Activated CD4-positive, alpha-beta T cell treated with anti-CD3 and anti-CD28 coated beads, Interleukin-2, amount 10 ng/mL, durations not matched to agents 7 days and 5 days (primary cell): Measurements from ENCODE around the gene TAOK2. TPM values are rescaled to one million over a fixed set of nuclear protein-coding genes. Genes with fewer than 3 reads are reported as not detected.

ENCODE experiments used
- total RNA-seq, 2 experiments: library from RNA; stranded (reverse); gene quantifications; one replicate each; pipeline ENCODE4 v1.2.3, GENCODE V29; 2021

The TAOK2 gene
- total RNA-seq, 2 experiments from 2014 or later: 47.7 to 48.8 TPM

Other genes with a start within 250 kb of the TAOK2 start
- gene C16orf54, start 227.9 kb upstream of the TAOK2 start, total RNA-seq: 10 to 100 TPM; 88.3 to 92.3 TPM
- not detected for gene ZG16, start 195.6 kb upstream of the TAOK2 start, total RNA-seq
- gene KIF22, start 183.1 kb upstream of the TAOK2 start, total RNA-seq: 100 to 1,000 TPM; 244 to 253 TPM
- 100 to 1,000 TPM; 528 to 590 TPM for gene MAZ, start 167.3 kb upstream of the TAOK2 start, total RNA-seq
- 1 to 10 TPM in 1 of 2 experiments, under 1 TPM in 1; 0.98 to 1.3 TPM for gene PRRT2, start 161.7 kb upstream of the TAOK2 start, total RNA-seq
- gene PAGR1, start 157.7 kb upstream of the TAOK2 start, total RNA-seq: 10 to 100 TPM; 26.8 to 29.6 TPM
- 100 to 1,000 TPM; 177 to 187 TPM for gene MVP, start 153.4 kb upstream of the TAOK2 start, total RNA-seq
- 10 to 100 TPM; 62.5 to 82.1 TPM for gene CDIPT, start 110.6 kb upstream of the TAOK2 start, total RNA-seq
- gene SEZ6L2, start 74.3 kb upstream of the TAOK2 start, total RNA-seq: not detected
- gene ASPHD1, start 73.4 kb upstream of the TAOK2 start, total RNA-seq: not detected
- 10 to 100 TPM; 28.4 to 36.1 TPM for gene KCTD13, start 47.6 kb upstream of the TAOK2 start, total RNA-seq
- gene TMEM219, start 11.8 kb upstream of the TAOK2 start, total RNA-seq: 10 to 100 TPM; 57.8 to 60.5 TPM
- gene HIRIP3, start 21.7 kb downstream of the TAOK2 start, total RNA-seq: 10 to 100 TPM; 37.0 to 45.0 TPM
- 100 to 1,000 TPM; 113 to 134 TPM for gene INO80E, start 22.4 kb downstream of the TAOK2 start, total RNA-seq
- under 1 TPM; 0.19 to 0.30 TPM for gene DOC2A, start 37.2 kb downstream of the TAOK2 start, total RNA-seq
- gene C16orf92, start 49.3 kb downstream of the TAOK2 start, total RNA-seq: not detected
- 1 to 10 TPM; 7.1 to 7.2 TPM for gene TLCD3B, start 57.4 kb downstream of the TAOK2 start, total RNA-seq
- 1,000 to 10,000 TPM; 1,139 to 1,329 TPM for gene ALDOA, start 91.9 kb downstream of the TAOK2 start, total RNA-seq
- 100 to 1,000 TPM; 129 to 136 TPM for gene PPP4C, start 102.1 kb downstream of the TAOK2 start, total RNA-seq
- gene TBX6, start 118.1 kb downstream of the TAOK2 start, total RNA-seq: 1 to 10 TPM; 1.2 to 1.7 TPM
- gene YPEL3, start 122.3 kb downstream of the TAOK2 start, total RNA-seq: 10 to 100 TPM; 50.7 to 55.4 TPM
- 10 to 100 TPM; 11.8 to 13.2 TPM for gene GDPD3, start 139.7 kb downstream of the TAOK2 start, total RNA-seq
- gene MAPK3, start 149.4 kb downstream of the TAOK2 start, total RNA-seq: 10 to 100 TPM; 65.4 to 69.2 TPM
- gene CORO1A, start 209.7 kb downstream of the TAOK2 start, total RNA-seq: 1,000 to 10,000 TPM; 1,809 to 1,847 TPM
- 100 to 1,000 TPM; 136 to 141 TPM for gene BOLA2B, start 219.8 kb downstream of the TAOK2 start, total RNA-seq
- gene SLX1A, start 220.0 kb downstream of the TAOK2 start, total RNA-seq: 10 to 100 TPM; 54.1 to 95.0 TPM
- 10 to 100 TPM; 37.5 to 38.1 TPM for gene SULT1A3, start 225.4 kb downstream of the TAOK2 start, total RNA-seq